ENCODE data around the gene FXYD2. TPM values are rescaled to one million over a fixed set of nuclear protein-coding genes. Genes with fewer than 3 reads are reported as not detected.

Gene FXYD2
- total RNA-seq, 5 donors from 2014 or later (not counting 1 experiment from before 2014, with no cell fraction given), result 4.3 to 26.0 (median 14.7) TPM

DNA sequence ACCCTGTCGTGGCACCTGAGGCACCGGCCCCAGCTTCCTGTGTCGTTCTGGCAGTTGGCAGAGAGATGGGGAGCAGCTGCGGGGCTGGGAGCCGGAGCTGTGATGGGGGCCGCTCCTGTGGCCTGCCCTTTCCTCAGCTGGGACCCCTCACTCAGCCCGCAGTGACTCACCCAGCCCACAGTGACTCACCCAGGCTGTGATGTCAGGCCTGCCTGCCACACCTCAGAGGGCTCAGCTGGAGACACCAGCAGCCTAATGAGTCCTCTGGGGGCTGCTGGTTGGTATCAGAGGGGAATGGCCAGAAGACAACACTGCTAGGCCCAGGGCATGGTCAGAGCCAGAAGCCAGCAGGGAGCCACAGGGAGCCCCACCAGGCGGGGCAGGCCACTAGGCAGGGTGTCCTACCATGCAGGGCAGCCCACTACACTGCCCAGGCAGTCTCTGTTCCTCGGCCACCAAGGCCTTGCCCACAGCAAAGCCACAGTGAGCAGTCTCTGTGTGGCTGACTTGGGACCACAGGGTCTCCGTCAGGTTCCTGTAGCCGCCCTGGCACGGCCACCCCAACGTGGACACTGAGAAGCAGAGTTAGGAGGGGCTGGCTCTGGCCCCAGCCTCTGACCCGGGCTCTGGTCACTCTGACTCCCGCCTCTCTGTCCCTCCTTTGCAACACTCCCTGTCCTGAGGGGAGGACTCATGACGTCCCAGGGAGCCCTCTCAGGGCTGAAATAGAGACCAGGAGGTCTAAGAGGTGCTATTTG is 4.2 kb upstream of the FXYD2 start:
- Mint-ChIP-seq H3K9me3 (no peaks in the 10 kb centered on the region), H3K4me3 (peak overlapping the region; percentile 17 to 60 (median 21)), H3K27me3 (no peaks in the 10 kb centered on the region), H3K36me3 (no peaks in the 10 kb centered on the region), H3K27ac (peak overlapping the region; percentile 78 to 80), H3K4me1 (peaks cover 54 to 74% (median 68%) of the 10 kb centered on the region in 3 donors)
- Histone ChIP-seq H3K4me3 (ENCODE audit: control insufficient read depth in 1 of 2, extremely low read depth in 1 of 2, low read length in 1 of 2) (no peak overlapping the region), H3K4me1 (ENCODE audit: control insufficient read depth in 1 of 2, extremely low read depth in 1 of 2, insufficient read depth in 2 of 2, low read length in 2 of 2) (peaks cover 7 to 50% of the 10 kb centered on the region in 2 experiments), H3K36me3 (ENCODE audit: control insufficient read depth in 2 of 2, extremely low read depth in 1 of 2, insufficient read depth in 1 of 2, low read length in 1 of 2) (no peaks in the 10 kb centered on the region), H3K9me3 (no peaks in the 10 kb centered on the region), H3K27ac (ENCODE audit: low read length) (peak overlapping the region; percentile 72), H3K27me3 (replicated peaks in 1 of 2; ENCODE audit: control insufficient read depth in 2 of 2, extremely low read depth in 1 of 2, insufficient read depth in 2 of 2, low read length in 1 of 2) (peaks cover 0 to 12% of the 10 kb centered on the region in 2 experiments)
- DNase-seq, result peak; percentile 50 to 90 (median 63)
- WGBS (ENCODE audit: insufficient coverage), result 71% methylated on average over 10 of the region's 16 CpGs
- ChIA-PET POLR2A (no interaction called here), CTCF (interaction anchor here (0.6 to 1.5 kb wide), 6 partner anchors 11 to 226 kb away, joined by 3 to 5 read pairs (median 3); no protein-coding TSS in a partner anchor)
- ATAC-seq (replicated peaks in 1 of 4), result peak; percentile 81 to 94 (median 93)

DNA sequence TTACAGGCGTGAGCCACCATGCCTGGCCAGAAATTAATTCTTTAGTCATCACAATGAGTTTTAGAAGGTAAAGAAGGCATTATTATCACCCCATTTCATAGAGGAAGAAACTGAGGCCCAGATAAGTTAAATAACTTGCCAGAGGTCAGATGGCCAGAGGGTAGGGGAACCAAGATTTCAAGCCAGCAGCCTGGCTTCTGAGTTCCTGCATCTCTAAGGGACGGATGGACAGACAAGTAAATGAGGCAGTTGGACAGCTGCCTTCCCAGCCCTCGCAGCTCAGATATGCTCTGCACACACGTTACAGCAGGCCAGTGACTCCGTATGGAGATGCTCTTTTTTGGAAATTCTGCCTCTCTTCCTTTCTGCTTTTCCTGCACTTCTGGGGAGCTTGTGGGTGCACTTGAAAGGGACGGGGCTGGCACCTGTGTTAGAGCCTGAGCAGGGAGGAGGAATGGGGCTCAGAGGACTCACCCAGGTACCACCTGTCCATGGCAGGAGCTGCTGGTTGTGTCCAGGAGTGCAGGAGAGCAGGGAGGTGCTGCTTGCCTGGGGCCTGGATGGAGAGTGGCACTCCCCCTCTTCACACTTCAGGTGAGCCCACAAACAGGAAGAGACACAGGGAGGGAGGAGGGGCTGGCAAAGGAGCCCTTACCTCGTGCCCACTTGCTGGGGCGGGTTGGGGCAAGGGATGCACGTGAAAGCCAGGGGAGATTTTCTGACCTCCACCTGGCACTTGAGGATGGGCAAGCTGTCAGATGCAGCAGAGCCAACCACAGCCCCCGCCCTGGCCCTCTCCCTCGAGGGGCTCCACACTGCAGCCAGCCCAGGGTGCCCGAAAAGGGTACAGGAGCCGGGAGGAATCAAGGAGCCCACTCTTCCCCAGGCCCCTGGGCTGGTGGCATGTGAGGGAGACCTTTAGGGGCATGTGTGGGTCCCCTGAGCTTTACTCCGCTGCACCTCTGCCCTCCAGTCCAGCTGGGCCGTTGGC is 3.3 kb upstream of the FXYD2 start:
- DNase-seq (peak in 22 of 35 experiments; percentile 17 to 65 (median 38)), ATAC-seq (replicated peaks in 1 of 4) (peak; percentile 51 to 61 (median 58))
- WGBS (ENCODE audit: insufficient coverage), result 49% methylated on average over 8 of the region's 15 CpGs
- ChIA-PET CTCF (interaction anchor here (0.6 to 1.5 kb wide), 9 partner anchors 10 to 225 kb away, joined by 3 to 4 read pairs (median 3); no protein-coding TSS in a partner anchor), POLR2A (interaction anchor here (0.6 kb wide), 2 partner anchors 12 to 117 kb away, joined by 3 to 5 read pairs; no protein-coding TSS in a partner anchor)
- H3K36me3 Mint-ChIP-seq, result no peaks in the 10 kb centered on the region
- peaks cover 15 to 59% of the 10 kb centered on the region in 2 experiments for H3K4me1 ChIP-seq (ENCODE audit: control insufficient read depth in 1 of 2, extremely low read depth in 1 of 2, insufficient read depth in 2 of 2, low read length in 2 of 2)
- no peaks in the 10 kb centered on the region for H3K27me3 Mint-ChIP-seq
- no peaks in the 10 kb centered on the region for H3K9me3 Mint-ChIP-seq
- no peak overlapping the region for H3K4me3 ChIP-seq (ENCODE audit: control insufficient read depth in 1 of 2, extremely low read depth in 1 of 2, low read length in 1 of 2)
- H3K4me3 Mint-ChIP-seq, result peak overlapping the region; percentile 45 to 60 (median 51)
- H3K27ac ChIP-seq (ENCODE audit: low read length), result peak overlapping the region; percentile 72
- peaks cover 64 to 84% (median 78%) of the 10 kb centered on the region in 3 donors for H3K4me1 Mint-ChIP-seq
- no peaks in the 10 kb centered on the region for H3K9me3 ChIP-seq
- peak overlapping the region; percentile 84 to 86 for H3K27ac Mint-ChIP-seq
- H3K27me3 ChIP-seq (replicated peaks in 1 of 2; ENCODE audit: control insufficient read depth in 2 of 2, extremely low read depth in 1 of 2, insufficient read depth in 2 of 2, low read length in 1 of 2), result peaks cover 0 to 10% of the 10 kb centered on the region in 2 experiments
- H3K36me3 ChIP-seq (ENCODE audit: control insufficient read depth in 2 of 2, extremely low read depth in 1 of 2, insufficient read depth in 1 of 2, low read length in 1 of 2), result no peaks in the 10 kb centered on the region

DNA sequence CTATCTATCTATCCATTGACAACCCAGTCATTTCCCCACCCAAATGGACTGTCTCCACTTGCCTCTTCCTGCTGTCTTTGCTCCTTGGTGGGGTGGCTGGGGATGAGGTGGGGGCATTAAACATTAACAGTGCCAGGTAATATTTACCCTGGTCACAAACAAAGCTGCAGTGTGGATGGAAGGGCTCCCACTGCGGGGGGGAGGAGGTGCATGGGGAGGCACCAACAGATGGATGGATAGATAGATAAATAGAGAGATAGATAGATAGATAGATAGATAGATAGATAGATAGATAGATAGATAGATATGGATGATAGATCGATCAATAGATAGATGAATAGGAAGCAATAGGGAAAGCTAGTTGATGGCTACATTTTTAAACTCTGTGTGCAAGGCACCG is 2.3 kb upstream of the FXYD2 start:
- H3K36me3 Mint-ChIP-seq, result no peaks in the 10 kb centered on the region
- no peak overlapping the region for H3K27ac ChIP-seq (ENCODE audit: low read length)
- no peak for ATAC-seq (replicated peaks in 1 of 4)
- H3K4me3 Mint-ChIP-seq, result no peak overlapping the region
- no peaks in the 10 kb centered on the region for H3K36me3 ChIP-seq (ENCODE audit: control insufficient read depth in 2 of 2, extremely low read depth in 1 of 2, insufficient read depth in 1 of 2, low read length in 1 of 2)
- peaks cover 20 to 69% of the 10 kb centered on the region in 2 experiments for H3K4me1 ChIP-seq (ENCODE audit: control insufficient read depth in 1 of 2, extremely low read depth in 1 of 2, insufficient read depth in 2 of 2, low read length in 2 of 2)
- no peaks in the 10 kb centered on the region for H3K9me3 ChIP-seq
- ChIA-PET CTCF (interaction anchor here in 1 of 2 donors (0.6 kb wide), 1 partner anchor 226 kb away, joined by 3 read pairs; no protein-coding TSS in a partner anchor), POLR2A (interaction anchor here in 1 of 2 donors (0.6 kb wide), 2 partner anchors 118 to 328 kb away, joined by 3 read pairs; no protein-coding TSS in a partner anchor)
- H3K9me3 Mint-ChIP-seq, result no peaks in the 10 kb centered on the region
- DNase-seq, result no peak
- H3K4me3 ChIP-seq (ENCODE audit: control insufficient read depth in 1 of 2, extremely low read depth in 1 of 2, low read length in 1 of 2), result no peak overlapping the region
- peaks cover 0 to 8% of the 10 kb centered on the region in 2 experiments for H3K27me3 ChIP-seq (replicated peaks in 1 of 2; ENCODE audit: control insufficient read depth in 2 of 2, extremely low read depth in 1 of 2, insufficient read depth in 2 of 2, low read length in 1 of 2)
- H3K4me1 Mint-ChIP-seq, result peaks cover 70 to 88% (median 85%) of the 10 kb centered on the region in 3 donors
- H3K27me3 Mint-ChIP-seq, result no peaks in the 10 kb centered on the region
- 100% methylated on average over 2 of the region's 3 CpGs for WGBS (ENCODE audit: insufficient coverage)
- H3K27ac Mint-ChIP-seq, result peak overlapping the region; percentile 64 to 76

DNA sequence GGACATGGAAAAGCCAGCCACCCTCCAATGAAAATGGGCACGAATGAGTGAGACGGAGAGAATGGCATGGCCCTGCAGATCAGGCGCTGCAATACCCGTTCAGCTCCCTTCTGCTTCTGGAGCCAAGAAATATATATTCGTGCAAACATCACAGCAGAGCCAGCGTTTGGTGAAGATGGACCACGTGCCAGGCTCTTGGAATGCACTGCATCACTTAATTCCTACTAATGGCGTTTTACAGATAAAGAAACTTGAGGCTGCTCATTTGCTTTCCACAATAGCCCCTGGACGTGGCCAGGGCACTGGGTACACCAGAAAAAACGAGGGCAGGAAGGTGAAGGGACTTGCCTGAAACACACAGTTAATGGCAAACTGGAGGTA is 1.6 kb upstream of the FXYD2 start:
- no peak overlapping the region for H3K4me3 Mint-ChIP-seq
- no peaks in the 10 kb centered on the region for H3K27me3 Mint-ChIP-seq
- H3K9me3 Mint-ChIP-seq, result no peaks in the 10 kb centered on the region
- H3K36me3 Mint-ChIP-seq, result no peaks in the 10 kb centered on the region
- Histone ChIP-seq H3K27me3 (replicated peaks in 1 of 2; ENCODE audit: control insufficient read depth in 2 of 2, extremely low read depth in 1 of 2, insufficient read depth in 2 of 2, low read length in 1 of 2) (peaks cover 0 to 9% of the 10 kb centered on the region in 2 experiments), H3K4me3 (ENCODE audit: control insufficient read depth in 1 of 2, extremely low read depth in 1 of 2, low read length in 1 of 2) (no peak overlapping the region), H3K27ac (ENCODE audit: low read length) (no peak overlapping the region), H3K9me3 (no peaks in the 10 kb centered on the region), H3K36me3 (ENCODE audit: control insufficient read depth in 2 of 2, extremely low read depth in 1 of 2, insufficient read depth in 1 of 2, low read length in 1 of 2) (no peaks in the 10 kb centered on the region), H3K4me1 (ENCODE audit: control insufficient read depth in 1 of 2, extremely low read depth in 1 of 2, insufficient read depth in 2 of 2, low read length in 2 of 2) (peaks cover 20 to 70% of the 10 kb centered on the region in 2 experiments)
- DNase-seq, result no peak
- ChIA-PET POLR2A (no interaction called here), CTCF (interaction anchor here in 1 of 2 donors (0.6 to 1.2 kb wide), 3 partner anchors 17 to 337 kb away, joined by 3 to 4 read pairs (median 3); no protein-coding TSS in a partner anchor)
- ATAC-seq (replicated peaks in 1 of 4), result no peak
- WGBS (ENCODE audit: insufficient coverage), result 73% methylated on average over 9 of the region's 10 CpGs
- peak overlapping the region; percentile 64 to 76 for H3K27ac Mint-ChIP-seq
- peaks cover 73 to 87% (median 84%) of the 10 kb centered on the region in 3 donors for H3K4me1 Mint-ChIP-seq

DNA sequence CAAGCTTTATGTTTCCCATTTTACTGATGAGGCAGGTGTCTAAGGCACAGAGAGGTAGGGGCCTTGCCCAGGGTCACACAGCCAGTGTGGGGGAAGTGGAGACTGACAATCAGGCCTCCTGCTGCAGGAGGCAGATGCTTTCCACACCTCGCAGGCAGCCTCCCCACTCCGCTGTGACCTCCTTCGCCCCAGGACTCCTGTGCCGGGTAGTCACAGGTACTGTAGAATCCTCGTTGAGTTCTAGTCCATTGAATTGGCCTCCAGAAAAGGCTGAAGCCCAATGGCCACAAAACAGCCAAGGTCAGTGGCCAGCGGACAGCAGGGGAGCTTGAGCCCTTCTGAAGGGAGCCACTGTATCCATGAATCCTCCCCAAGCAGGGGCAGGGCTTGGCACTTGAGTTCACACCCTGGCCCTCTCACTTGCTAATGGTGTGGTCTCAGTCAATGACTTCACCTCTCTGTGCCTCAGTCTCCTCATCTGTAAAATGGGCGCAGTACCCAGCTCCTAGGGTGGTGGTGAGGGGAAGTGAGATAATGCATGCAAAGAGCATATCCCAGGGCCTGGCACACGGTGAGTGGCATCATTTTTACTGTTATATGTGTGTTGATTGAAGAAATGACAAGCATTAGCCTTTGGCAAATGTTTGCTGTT is 1.1 kb upstream of the FXYD2 start:
- DNase-seq (no peak), ATAC-seq (replicated peaks in 1 of 4) (no peak)
- Mint-ChIP-seq H3K36me3 (no peaks in the 10 kb centered on the region), H3K27ac (peak overlapping the region; percentile 58 to 74), H3K27me3 (no peaks in the 10 kb centered on the region), H3K9me3 (no peaks in the 10 kb centered on the region), H3K4me3 (no peak overlapping the region), H3K4me1 (peaks cover 68 to 81% (median 79%) of the 10 kb centered on the region in 3 donors)
- 87% methylated on average over 6 of the region's 8 CpGs for WGBS (ENCODE audit: insufficient coverage)
- Histone ChIP-seq H3K27me3 (replicated peaks in 1 of 2; ENCODE audit: control insufficient read depth in 2 of 2, extremely low read depth in 1 of 2, insufficient read depth in 2 of 2, low read length in 1 of 2) (peaks cover 0 to 9% of the 10 kb centered on the region in 2 experiments), H3K27ac (ENCODE audit: low read length) (no peak overlapping the region), H3K4me1 (ENCODE audit: control insufficient read depth in 1 of 2, extremely low read depth in 1 of 2, insufficient read depth in 2 of 2, low read length in 2 of 2) (peaks cover 20 to 65% of the 10 kb centered on the region in 2 experiments), H3K36me3 (ENCODE audit: control insufficient read depth in 2 of 2, extremely low read depth in 1 of 2, insufficient read depth in 1 of 2, low read length in 1 of 2) (no peaks in the 10 kb centered on the region), H3K4me3 (ENCODE audit: control insufficient read depth in 1 of 2, extremely low read depth in 1 of 2, low read length in 1 of 2) (no peak overlapping the region), H3K9me3 (no peaks in the 10 kb centered on the region)
- POLR2A ChIA-PET, result no interaction called here
- CTCF ChIA-PET, result interaction anchor here in 1 of 2 donors (0.6 to 1.8 kb wide), 4 partner anchors 16 to 338 kb away, joined by 3 to 4 read pairs (median 4); no protein-coding TSS in a partner anchor

All from T-cell (primary cell).